Prostate gland (tissue), 2 donors: ENCODE measurements around the gene PCDH17. TPM values are rescaled to one million over a fixed set of nuclear protein-coding genes. Genes with fewer than 3 reads are reported as not detected.

ENCODE experiments used
- DNase-seq: peaks from one replicate; pipeline ENCODE4 v3.0.0-alpha.2; 2019; ENCODE audit warnings: low spot score
- H3K27ac ChIP-seq, 2 donors: fragments of 200-600 bp; sonication (generic); 2 replicates each; pipeline ENCODE4 v1.5.1; 2017 to 2019
- H3K27me3 ChIP-seq: fragments of 200-600 bp; sonication (generic); replicated peaks from 2 replicates; pipeline ENCODE4 v1.5.1; 2019; ENCODE audit not compliant: insufficient read depth
- H3K36me3 ChIP-seq, 2 donors: fragments of 200-600 bp; sonication (generic); 1 replicate in 1 of 2; 2 replicates in 1 of 2; pipeline versions ENCODE4 v1.5.1 to v1.8.1; 2017 to 2019
- H3K4me1 ChIP-seq: fragments of 200-600 bp; sonication (generic); replicated peaks from 2 replicates; pipeline ENCODE4 v1.5.1; 2019
- H3K4me3 ChIP-seq, 2 donors: fragments of 200-600 bp; sonication (generic); 2 replicates each; pipeline ENCODE4 v1.5.1; 2017 to 2019
- H3K9me3 ChIP-seq: fragments of 200-600 bp; sonication (generic); 2 replicates; pipeline ENCODE4 v1.5.1; 2017
- CTCF ChIP-seq, 4 experiments: fragments of 200-600 bp in 2 of 4; fragments of 450-650 bp in 2 of 4; sonication (generic) in 2 of 4; IDR thresholded peaks; 1 replicate in 3 of 4; 2 replicates in 1 of 4; pipeline ENCODE4 v1.5.1; 2016 to 2019; ENCODE audit warnings: antibody characterized with exemption in 4 of 4, mild to moderate bottlenecking in 2 of 4, moderate library complexity in 2 of 4
- POLR2A ChIP-seq: fragments of 450-650 bp; IDR thresholded peaks from one replicate; pipeline ENCODE4 v1.6.1; 2016; ENCODE audit warnings: antibody characterized with exemption, mild to moderate bottlenecking
- POLR2AphosphoS5 ChIP-seq: sonication (generic); formaldehyde crosslinking; IDR thresholded peaks from one replicate; pipeline ENCODE4 v1.6.1; 2017; ENCODE audit warnings: antibody characterized with exemption
- WGBS: methylation state at CpG from one replicate; pipeline ENCODE4 v1.1.5; 2018; 5-methylcytosine and 5-hydroxymethylcytosine counted together
- intact Hi-C: fragments of 100-400 bp; cut with DNase I; formaldehyde crosslinking; loops from one replicate; pipeline ENCODE4 v1.14.2; 2022
- total RNA-seq, 2 donors: library from RNA; depleted of rRNA; stranded (reverse); fragments of >200 nt; gene quantifications; one replicate each; pipeline ENCODE4 v1.1.0, GENCODE V29; 2016

PCDH17 gene
- total RNA-seq, 2 donors from 2014 or later = 2.5 to 13.7 TPM

DNA sequence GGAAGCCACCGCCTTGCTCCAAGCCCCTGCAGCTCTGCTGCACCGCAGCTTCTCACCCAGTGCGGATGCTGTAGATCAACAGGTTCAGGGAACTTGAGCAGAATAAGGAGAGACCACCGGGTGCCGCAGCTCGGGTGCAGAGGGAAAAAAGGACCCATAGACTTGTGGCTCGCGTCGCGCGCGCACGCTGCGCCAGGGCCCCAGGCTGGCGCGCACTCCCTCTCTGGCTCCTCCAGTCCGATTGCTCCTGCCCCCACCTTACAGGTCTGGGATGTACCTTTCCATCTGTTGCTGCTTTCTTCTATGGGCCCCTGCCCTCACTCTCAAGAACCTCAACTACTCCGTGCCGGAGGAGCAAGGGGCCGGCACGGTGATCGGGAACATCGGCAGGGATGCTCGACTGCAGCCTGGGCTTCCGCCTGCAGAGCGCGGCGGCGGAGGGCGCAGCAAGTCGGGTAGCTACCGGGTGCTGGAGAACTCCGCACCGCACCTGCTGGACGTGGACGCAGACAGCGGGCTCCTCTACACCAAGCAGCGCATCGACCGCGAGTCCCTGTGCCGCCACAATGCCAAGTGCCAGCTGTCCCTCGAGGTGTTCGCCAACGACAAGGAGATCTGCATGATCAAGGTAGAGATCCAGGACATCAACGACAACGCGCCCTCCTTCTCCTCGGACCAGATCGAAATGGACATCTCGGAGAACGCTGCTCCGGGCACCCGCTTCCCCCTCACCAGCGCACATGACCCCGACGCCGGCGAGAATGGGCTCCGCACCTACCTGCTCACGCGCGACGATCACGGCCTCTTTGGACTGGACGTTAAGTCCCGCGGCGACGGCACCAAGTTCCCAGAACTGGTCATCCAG is 964 bp downstream of the PCDH17 start:
- intact Hi-C loops = no loop called here
- no peak for TF ChIP-seq POLR2AphosphoS5
- TF ChIP-seq POLR2A = no peak
- TF ChIP-seq CTCF (IDR thresholded peaks at IDR 0.05) = no peak
- Histone ChIP-seq H3K27ac (no peak overlapping the region), H3K9me3 (no peaks in the 10 kb centered on the region), H3K4me3 (peak overlapping the region; percentile 19 to 25), H3K27me3 (peaks cover 21% of the 10 kb centered on the region), H3K36me3 (no peaks in the 10 kb centered on the region), H3K4me1 (no peaks in the 10 kb centered on the region)
- no peak for DNase-seq
- 10% methylated on average over 70 of the region's 70 CpGs for WGBS

GRCh38 chr13:57633141-57633949 is 1.8 kb downstream of the PCDH17 start:
- Histone ChIP-seq H3K4me3 (peak overlapping the region; percentile 9 to 13), H3K4me1 (no peaks in the 10 kb centered on the region), H3K27ac (no peak overlapping the region), H3K9me3 (no peaks in the 10 kb centered on the region), H3K27me3 (peaks cover 14% of the 10 kb centered on the region), H3K36me3 (no peaks in the 10 kb centered on the region)
- no peak for TF ChIP-seq POLR2AphosphoS5
- TF ChIP-seq CTCF (IDR thresholded peaks at IDR 0.05) = no peak
- TF ChIP-seq POLR2A = no peak
- no peak for DNase-seq
- intact Hi-C loops = no loop called here
- 19% methylated on average over 71 of the region's 77 CpGs for WGBS

GRCh38 chr13:57633950-57634838 is 2.6 kb downstream of the PCDH17 start:
- Histone ChIP-seq H3K27me3 (peaks cover 14% of the 10 kb centered on the region), H3K4me3 (peak overlapping the region; percentile 9 to 13), H3K36me3 (no peaks in the 10 kb centered on the region), H3K27ac (no peak overlapping the region), H3K4me1 (no peaks in the 10 kb centered on the region), H3K9me3 (no peaks in the 10 kb centered on the region)
- TF ChIP-seq POLR2A (no peak), CTCF (IDR thresholded peaks at IDR 0.05) (no peak), POLR2AphosphoS5 (no peak)
- intact Hi-C loops = no loop called here
- DNase-seq = no peak
- WGBS = 16% methylated on average over 70 of the region's 78 CpGs

DNA sequence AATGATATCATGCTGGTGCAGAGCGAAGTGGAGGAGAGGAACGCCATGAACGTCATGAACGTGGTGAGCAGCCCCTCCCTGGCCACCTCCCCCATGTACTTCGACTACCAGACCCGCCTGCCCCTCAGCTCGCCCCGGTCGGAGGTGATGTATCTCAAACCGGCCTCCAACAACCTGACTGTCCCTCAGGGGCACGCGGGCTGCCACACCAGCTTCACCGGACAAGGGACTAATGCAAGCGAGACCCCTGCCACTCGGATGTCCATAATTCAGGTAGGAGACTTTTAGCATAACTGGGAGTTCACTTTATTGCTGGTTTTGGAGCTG is 3.3 kb downstream of the PCDH17 start:
- intact Hi-C loops = no loop called here
- Histone ChIP-seq H3K27me3 (peaks cover 14% of the 10 kb centered on the region), H3K27ac (no peak overlapping the region), H3K9me3 (no peaks in the 10 kb centered on the region), H3K4me3 (peak overlapping the region; percentile 9 to 13), H3K36me3 (no peaks in the 10 kb centered on the region), H3K4me1 (no peaks in the 10 kb centered on the region)
- 24% methylated on average over 15 of the region's 15 CpGs for WGBS
- no peak for DNase-seq
- TF ChIP-seq CTCF (IDR thresholded peaks at IDR 0.05) (no peak), POLR2AphosphoS5 (no peak), POLR2A (no peak)
